ENCODE results near the gene ZC2HC1B.
"Not testable (repeated sequence)": the region's sequence is repeated elsewhere in the genome, so short reads cannot be mapped to it uniquely, and the experiment has no call there.

The ZC2HC1B gene

GRCh38 chr6:143872201-143872600 lies 7.9 kb downstream of the ZC2HC1B start:
- no peak for TF ChIP-seq CTCF (IDR thresholded peaks at IDR 0.05; ENCODE audit: insufficient read depth, missing control alignments)
- DNase-seq (ENCODE audit: insufficient read length, low spot score) (no peak), FAIRE-seq (no peak)

GRCh38 chr6:143873600-143873999 lies 9.3 kb downstream of the ZC2HC1B start:
- not testable (repeated sequence) for DNase-seq (ENCODE audit: insufficient read length, low spot score); FAIRE-seq

- not testable (repeated sequence) for FAIRE-seq; DNase-seq (ENCODE audit: insufficient read length, low spot score)
These were observed 10.2 kb downstream of the ZC2HC1B start for GRCh38 chr6:143874503-143874902.

GRCh38 chr6:143877584-143878271 lies 13.5 kb downstream of the ZC2HC1B start:
- DNase-seq (ENCODE audit: insufficient read length, low spot score), result no peak
- FAIRE-seq, result no peak

GRCh38 chr6:143878272-143878760 lies 14.0 kb downstream of the ZC2HC1B start:
- FAIRE-seq (no peak), DNase-seq (ENCODE audit: insufficient read length, low spot score) (no peak)
- no peak for TF ChIP-seq CTCF (IDR thresholded peaks at IDR 0.05; ENCODE audit: insufficient read depth, missing control alignments)

More at GRCh38 chr6:143877584-143878271, 13.5 kb downstream of the ZC2HC1B start:
- TF ChIP-seq CTCF (IDR thresholded peaks at IDR 0.05; ENCODE audit: insufficient read depth, missing control alignments), result no peak

- no peak for TF ChIP-seq CTCF (IDR thresholded peaks at IDR 0.05; ENCODE audit: insufficient read depth, missing control alignments)
- no peak for DNase-seq (ENCODE audit: insufficient read length, low spot score)
- FAIRE-seq, result no peak
These were observed 16.1 kb downstream of the ZC2HC1B start for GRCh38 chr6:143880412-143880811.

GRCh38 chr6:143882401-143882930 lies 18.2 kb downstream of the ZC2HC1B start:
- TF ChIP-seq CTCF (IDR thresholded peaks at IDR 0.05; ENCODE audit: insufficient read depth, missing control alignments), result no peak
- DNase-seq (ENCODE audit: insufficient read length, low spot score) (no peak), FAIRE-seq (no peak)

- DNase-seq (ENCODE audit: insufficient read length, low spot score) (no peak), FAIRE-seq (no peak)
These were observed 20.1 kb downstream of the ZC2HC1B start for GRCh38 chr6:143884216-143884900.

More at GRCh38 chr6:143884216-143884900, 20.1 kb downstream of the ZC2HC1B start:
- TF ChIP-seq CTCF (IDR thresholded peaks at IDR 0.05; ENCODE audit: insufficient read depth, missing control alignments), result no peak

Measured in D721Med (cell line).